ENCODE measurements around the gene SLC9A2.

The SLC9A2 gene

DNA sequence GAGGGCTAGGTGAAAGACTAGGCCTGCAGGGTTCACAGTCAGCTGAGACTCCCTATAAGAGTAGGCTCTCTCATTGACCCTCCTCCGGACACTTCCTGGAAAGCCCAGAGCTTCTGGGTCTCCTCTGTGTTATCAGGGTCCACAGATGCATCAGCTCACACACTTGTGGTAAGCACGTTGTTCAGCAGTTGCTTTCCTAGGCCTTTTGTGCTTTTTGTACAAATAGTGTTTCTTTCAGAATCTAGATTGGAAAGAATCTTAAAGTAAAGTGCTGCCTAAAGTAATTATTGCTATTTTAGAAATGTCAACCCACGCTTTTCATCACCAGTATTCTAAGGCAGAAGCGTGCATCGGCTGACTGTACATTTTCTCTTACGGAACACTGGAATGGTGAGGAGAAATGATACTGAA lies 15.5 kb downstream of the SLC9A2 start:
- no peak for DNase-seq (ENCODE audit: low spot score in 2 of 2)
- Histone ChIP-seq H3K4me1 (no peaks in the 10 kb centered on the region), H3K4me3 (no peak overlapping the region), H3K9me3 (no peaks in the 10 kb centered on the region), H3K36me3 (replicated peaks) (no peaks in the 10 kb centered on the region), H3K27me3 (ENCODE audit: low read depth) (no peaks in the 10 kb centered on the region)
- in situ Hi-C loops (cut with MboI; ENCODE audit: low sequenced_read_pairs), result no loop called here

DNA sequence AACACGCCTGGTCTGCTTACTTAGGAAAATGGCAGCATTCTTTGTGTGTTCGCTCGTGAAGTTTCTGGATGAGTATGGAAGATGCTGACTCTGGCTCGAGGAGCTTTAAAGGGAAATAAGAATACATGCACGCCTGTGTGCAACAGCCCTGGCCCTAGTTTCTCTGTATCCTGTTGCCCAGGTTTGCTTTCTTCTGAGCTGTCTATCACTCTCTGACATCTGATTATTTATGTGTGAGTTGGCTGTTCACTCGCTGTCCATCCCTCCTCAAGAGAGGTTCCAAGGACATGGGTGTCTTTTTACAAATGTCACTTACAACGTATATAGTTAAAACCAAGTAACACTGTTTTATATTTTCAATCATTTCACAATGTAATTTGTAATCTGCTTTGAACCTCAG lies 16.0 kb downstream of the SLC9A2 start:
- in situ Hi-C loops (cut with MboI; ENCODE audit: low sequenced_read_pairs), result no loop called here
- no peaks in the 10 kb centered on the region for H3K27me3 ChIP-seq (ENCODE audit: low read depth)
- no peaks in the 10 kb centered on the region for H3K9me3 ChIP-seq
- no peak for DNase-seq (ENCODE audit: low spot score in 2 of 2)
- no peaks in the 10 kb centered on the region for H3K36me3 ChIP-seq (replicated peaks)
- H3K4me3 ChIP-seq, result no peak overlapping the region
- H3K4me1 ChIP-seq, result no peaks in the 10 kb centered on the region

DNA sequence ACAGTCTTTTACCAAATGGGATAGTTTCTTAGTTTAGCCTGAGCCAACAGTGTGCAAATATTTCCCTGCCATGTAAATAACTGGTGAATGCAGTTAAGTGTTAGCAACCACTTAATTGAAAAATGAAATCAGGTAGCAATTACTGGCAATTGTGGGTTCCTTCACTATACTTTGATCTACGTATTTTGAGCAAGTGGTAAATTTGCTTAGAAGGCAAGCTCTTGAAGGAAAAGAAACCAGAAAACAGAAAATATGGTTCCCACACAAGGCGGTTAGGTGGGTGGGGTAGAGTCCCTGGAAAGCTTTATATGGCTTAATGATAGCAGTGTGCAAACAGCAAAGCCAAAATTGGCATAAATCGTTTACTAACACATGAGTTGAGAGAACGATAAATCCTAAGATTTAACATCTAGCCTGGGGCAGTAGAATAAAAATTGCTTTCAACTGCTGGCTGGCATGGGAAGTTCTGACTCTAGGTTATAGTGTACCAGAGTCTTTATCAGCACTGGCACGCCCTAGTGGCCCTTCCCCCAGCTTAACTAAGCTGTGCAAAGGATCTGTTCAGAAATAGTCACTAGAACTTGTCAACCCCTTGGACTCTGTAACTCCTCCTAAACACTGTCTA lies 17.0 kb downstream of the SLC9A2 start:
- Histone ChIP-seq H3K27me3 (ENCODE audit: low read depth) (no peaks in the 10 kb centered on the region), H3K4me3 (no peak overlapping the region), H3K4me1 (no peaks in the 10 kb centered on the region), H3K36me3 (replicated peaks) (no peaks in the 10 kb centered on the region), H3K9me3 (no peaks in the 10 kb centered on the region)
- no peak for DNase-seq (ENCODE audit: low spot score in 2 of 2)
- in situ Hi-C loops (cut with MboI; ENCODE audit: low sequenced_read_pairs), result no loop called here

DNA sequence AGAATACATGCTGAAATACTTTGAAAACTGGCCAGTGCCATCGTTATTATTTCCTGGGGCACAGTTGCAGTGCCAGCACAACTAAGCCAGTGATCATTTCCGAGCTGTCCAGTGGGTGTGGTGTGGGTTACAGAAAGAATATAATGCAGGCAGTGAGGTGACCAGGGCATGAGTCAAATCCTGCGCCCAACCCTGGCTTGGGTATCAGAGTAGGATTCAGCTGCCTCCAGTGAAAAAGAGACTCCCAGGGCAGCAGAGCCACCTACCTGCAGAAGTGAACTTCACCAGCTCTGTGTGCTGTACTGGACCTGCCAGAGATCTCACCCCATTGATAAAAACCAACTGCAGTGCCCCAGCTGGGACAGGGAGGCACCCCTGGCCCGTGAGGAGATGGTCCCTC lies 18.0 kb downstream of the SLC9A2 start:
- H3K4me3 ChIP-seq, result no peak overlapping the region
- H3K36me3 ChIP-seq (replicated peaks), result no peaks in the 10 kb centered on the region
- no peaks in the 10 kb centered on the region for H3K9me3 ChIP-seq
- H3K4me1 ChIP-seq, result no peaks in the 10 kb centered on the region
- in situ Hi-C loops (cut with MboI; ENCODE audit: low sequenced_read_pairs), result no loop called here
- H3K27me3 ChIP-seq (ENCODE audit: low read depth), result no peaks in the 10 kb centered on the region
- no peak for DNase-seq (ENCODE audit: low spot score in 2 of 2)

DNA sequence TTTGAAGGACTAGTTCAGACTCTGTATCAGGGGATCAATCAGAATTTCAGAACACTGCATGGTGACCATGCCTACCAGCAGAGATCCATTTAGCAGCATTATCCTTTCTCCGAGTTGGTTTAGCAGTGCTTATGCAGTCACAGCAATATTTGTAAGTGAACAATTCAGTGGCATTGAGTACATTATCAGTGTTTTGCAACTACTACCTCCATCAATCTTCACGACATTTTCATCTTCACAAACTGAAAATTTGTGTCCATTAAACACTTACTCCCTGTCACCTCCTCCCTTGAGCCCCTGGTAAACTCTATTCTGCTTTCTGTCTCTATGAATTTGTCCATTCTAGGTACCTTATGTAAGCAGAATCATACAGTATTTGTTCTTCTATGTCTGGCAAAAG lies 20.1 kb downstream of the SLC9A2 start:
- Histone ChIP-seq H3K4me3 (no peak overlapping the region), H3K9me3 (no peaks in the 10 kb centered on the region), H3K36me3 (replicated peaks) (no peaks in the 10 kb centered on the region), H3K4me1 (no peaks in the 10 kb centered on the region), H3K27me3 (ENCODE audit: low read depth) (no peaks in the 10 kb centered on the region)
- in situ Hi-C loops (cut with MboI; ENCODE audit: low sequenced_read_pairs), result no loop called here
- DNase-seq (ENCODE audit: low spot score in 2 of 2), result no peak

DNA sequence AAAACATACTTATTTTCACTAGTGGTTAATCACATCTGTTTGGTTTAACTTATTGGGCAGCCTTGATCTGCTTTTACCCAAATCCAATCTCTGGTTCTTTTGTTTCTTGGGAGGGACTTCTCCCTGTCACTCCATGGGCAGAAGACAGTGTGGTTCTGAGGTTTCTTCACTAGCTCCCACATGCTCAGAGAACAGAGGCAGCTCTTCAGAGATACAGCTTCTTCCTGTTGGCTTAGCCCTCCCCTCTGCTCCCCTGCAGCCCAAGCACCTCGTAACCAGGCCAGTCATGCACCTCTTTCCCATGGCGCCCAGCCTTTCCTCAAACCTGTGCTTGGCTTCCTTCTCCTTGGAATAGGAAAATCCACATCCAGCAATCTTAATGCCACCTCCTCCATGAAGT lies 32.8 kb downstream of the SLC9A2 start:
- Histone ChIP-seq H3K4me1 (no peaks in the 10 kb centered on the region), H3K27me3 (ENCODE audit: low read depth) (no peaks in the 10 kb centered on the region), H3K36me3 (replicated peaks) (no peaks in the 10 kb centered on the region), H3K4me3 (no peak overlapping the region), H3K9me3 (no peaks in the 10 kb centered on the region)
- in situ Hi-C loops (cut with MboI; ENCODE audit: low sequenced_read_pairs), result no loop called here
- DNase-seq (ENCODE audit: low spot score in 2 of 2), result no peak

DNA sequence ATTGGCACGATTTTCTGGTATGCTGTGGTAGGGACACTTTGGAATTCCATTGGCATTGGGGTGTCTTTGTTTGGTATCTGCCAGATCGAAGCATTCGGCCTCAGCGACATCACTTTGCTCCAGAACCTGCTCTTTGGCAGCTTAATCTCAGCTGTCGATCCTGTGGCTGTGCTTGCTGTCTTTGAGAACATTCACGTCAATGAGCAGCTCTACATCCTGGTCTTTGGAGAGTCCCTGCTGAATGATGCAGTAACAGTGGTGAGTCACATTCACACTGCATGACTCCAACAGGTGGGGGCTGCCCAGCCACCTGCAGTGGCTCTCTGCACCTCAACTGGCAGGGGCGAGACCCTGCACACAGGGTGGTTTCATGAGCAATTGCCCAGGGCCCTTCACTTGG lies 38.4 kb downstream of the SLC9A2 start:
- in situ Hi-C loops (cut with MboI; ENCODE audit: low sequenced_read_pairs), result no loop called here
- Histone ChIP-seq H3K4me3 (no peak overlapping the region), H3K27me3 (ENCODE audit: low read depth) (no peaks in the 10 kb centered on the region)

DNA sequence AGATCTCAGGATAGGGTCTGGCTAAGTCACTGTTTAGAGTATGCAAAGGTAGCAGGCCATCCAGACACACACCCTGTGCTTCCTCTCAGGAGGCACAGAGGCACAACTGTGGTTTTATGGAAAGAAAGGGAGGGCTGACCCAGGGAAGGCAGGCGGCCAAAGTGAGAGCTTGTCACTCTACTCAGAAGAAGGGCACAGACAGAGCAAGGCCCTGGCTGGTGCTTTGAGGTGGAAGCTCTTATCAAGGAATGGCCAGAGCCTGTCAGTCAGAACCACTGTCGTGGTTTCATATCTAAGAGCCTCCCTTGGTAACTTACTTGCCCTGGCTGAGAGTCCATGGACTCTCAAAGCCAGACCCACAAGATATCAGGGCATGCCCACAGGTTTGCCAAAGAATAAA lies 40.7 kb downstream of the SLC9A2 start:
- Histone ChIP-seq H3K27me3 (ENCODE audit: low read depth) (no peaks in the 10 kb centered on the region), H3K4me3 (no peak overlapping the region), H3K36me3 (replicated peaks) (no peaks in the 10 kb centered on the region), H3K9me3 (no peaks in the 10 kb centered on the region), H3K4me1 (no peaks in the 10 kb centered on the region)
- no peak for DNase-seq (ENCODE audit: low spot score in 2 of 2)
- in situ Hi-C loops (cut with MboI; ENCODE audit: low sequenced_read_pairs), result no loop called here

More for the DNA sequence above, 38.4 kb downstream of the SLC9A2 start:
- no peaks in the 10 kb centered on the region for H3K4me1 ChIP-seq
- no peak for DNase-seq (ENCODE audit: low spot score in 2 of 2)
- no peaks in the 10 kb centered on the region for H3K9me3 ChIP-seq
- no peaks in the 10 kb centered on the region for H3K36me3 ChIP-seq (replicated peaks)

DNA sequence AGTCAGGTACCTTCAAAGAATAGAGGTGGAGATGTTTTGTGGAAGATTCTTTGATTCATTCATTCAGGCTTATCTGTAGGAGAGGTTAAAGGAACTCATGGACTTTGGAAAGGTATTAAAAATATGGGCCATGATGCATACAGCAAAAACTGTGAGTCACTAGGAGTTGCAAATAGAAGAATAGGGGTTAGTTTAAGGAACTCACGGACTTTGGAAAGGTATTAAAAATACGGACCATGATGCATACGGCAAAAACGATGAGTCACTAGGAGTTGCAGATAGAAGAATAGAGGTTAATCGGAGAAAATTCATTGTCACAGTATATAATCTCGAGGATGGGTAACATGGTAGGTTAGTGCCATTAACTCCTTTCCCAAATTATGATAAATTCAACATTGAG lies 41.2 kb downstream of the SLC9A2 start:
- Histone ChIP-seq H3K9me3 (no peaks in the 10 kb centered on the region), H3K27me3 (ENCODE audit: low read depth) (no peaks in the 10 kb centered on the region), H3K36me3 (replicated peaks) (no peaks in the 10 kb centered on the region), H3K4me1 (no peaks in the 10 kb centered on the region), H3K4me3 (no peak overlapping the region)
- in situ Hi-C loops (cut with MboI; ENCODE audit: low sequenced_read_pairs), result no loop called here
- DNase-seq (ENCODE audit: low spot score in 2 of 2), result no peak

DNA sequence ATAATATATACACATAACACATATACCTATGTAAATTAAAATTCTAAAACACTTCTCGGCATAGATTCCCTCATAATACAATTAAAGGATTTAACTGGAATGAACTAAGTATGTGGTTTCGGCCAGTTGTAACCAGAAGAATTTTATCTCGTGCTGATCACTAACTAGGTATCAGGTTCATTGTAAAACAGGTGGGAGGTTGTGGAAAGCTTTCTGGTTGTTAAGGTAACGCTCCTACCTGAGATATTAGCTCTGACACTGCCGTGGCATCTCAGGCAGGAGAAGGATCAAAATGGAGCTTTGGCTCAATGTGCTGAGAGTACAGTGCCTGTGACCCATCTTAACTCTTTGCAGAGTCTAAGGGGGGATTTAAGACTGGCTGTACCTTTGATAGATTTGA lies 42.5 kb downstream of the SLC9A2 start:
- H3K27me3 ChIP-seq (ENCODE audit: low read depth), result no peaks in the 10 kb centered on the region
- in situ Hi-C loops (cut with MboI; ENCODE audit: low sequenced_read_pairs), result no loop called here

DNA sequence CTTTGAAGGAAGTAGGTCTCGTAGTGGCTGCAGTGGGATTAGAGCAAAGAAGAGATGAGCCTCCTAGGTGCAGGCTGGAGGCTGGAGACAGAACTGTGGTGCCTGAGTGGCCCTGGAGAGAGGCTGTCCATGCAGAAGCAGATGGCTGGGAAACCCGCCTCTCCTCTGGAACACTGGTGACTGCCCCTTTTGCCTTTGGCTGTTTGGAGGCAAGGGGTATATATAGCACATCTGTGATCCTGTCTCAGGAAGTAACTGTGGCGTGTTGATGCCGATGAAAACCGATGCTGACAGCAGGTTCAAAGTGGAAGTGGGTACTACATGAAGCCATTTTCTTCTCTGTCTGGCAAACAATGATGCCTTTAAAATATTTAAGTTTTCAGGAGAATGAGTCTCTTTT lies 43.5 kb downstream of the SLC9A2 start:
- no peaks in the 10 kb centered on the region for H3K27me3 ChIP-seq (ENCODE audit: low read depth)
- no peaks in the 10 kb centered on the region for H3K9me3 ChIP-seq
- no peak overlapping the region for H3K4me3 ChIP-seq
- in situ Hi-C loops (cut with MboI; ENCODE audit: low sequenced_read_pairs), result no loop called here
- H3K36me3 ChIP-seq (replicated peaks), result no peaks in the 10 kb centered on the region
- no peak for DNase-seq (ENCODE audit: low spot score in 2 of 2)
- H3K4me1 ChIP-seq, result no peaks in the 10 kb centered on the region

More for the DNA sequence above, 42.5 kb downstream of the SLC9A2 start:
- H3K36me3 ChIP-seq (replicated peaks), result no peaks in the 10 kb centered on the region
- no peaks in the 10 kb centered on the region for H3K9me3 ChIP-seq
- H3K4me3 ChIP-seq, result no peak overlapping the region
- H3K4me1 ChIP-seq, result no peaks in the 10 kb centered on the region
- no peak for DNase-seq (ENCODE audit: low spot score in 2 of 2)

DNA sequence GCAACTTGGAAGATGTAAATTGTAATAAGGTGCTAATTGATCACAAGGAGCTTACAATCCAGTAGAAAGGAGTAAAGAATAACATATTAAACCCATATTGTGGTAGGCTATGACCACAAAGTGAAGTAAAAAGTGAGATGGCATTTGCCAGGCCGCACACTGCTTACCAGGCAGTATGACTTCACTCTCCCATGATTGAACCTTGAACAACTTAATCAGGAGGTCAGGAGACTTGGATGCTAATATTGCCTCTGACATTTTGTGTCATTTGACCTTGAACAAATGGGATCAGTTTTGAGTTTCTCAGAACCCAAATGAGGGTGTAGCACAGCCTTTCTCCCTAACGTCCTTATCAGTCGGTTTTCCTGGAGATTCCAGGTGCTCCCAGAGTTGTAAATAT lies 44.0 kb downstream of the SLC9A2 start:
- in situ Hi-C loops (cut with MboI; ENCODE audit: low sequenced_read_pairs), result no loop called here
- Histone ChIP-seq H3K36me3 (replicated peaks) (no peaks in the 10 kb centered on the region), H3K4me1 (no peaks in the 10 kb centered on the region), H3K9me3 (no peaks in the 10 kb centered on the region), H3K4me3 (no peak overlapping the region), H3K27me3 (ENCODE audit: low read depth) (no peaks in the 10 kb centered on the region)
- no peak for DNase-seq (ENCODE audit: low spot score in 2 of 2)

DNA sequence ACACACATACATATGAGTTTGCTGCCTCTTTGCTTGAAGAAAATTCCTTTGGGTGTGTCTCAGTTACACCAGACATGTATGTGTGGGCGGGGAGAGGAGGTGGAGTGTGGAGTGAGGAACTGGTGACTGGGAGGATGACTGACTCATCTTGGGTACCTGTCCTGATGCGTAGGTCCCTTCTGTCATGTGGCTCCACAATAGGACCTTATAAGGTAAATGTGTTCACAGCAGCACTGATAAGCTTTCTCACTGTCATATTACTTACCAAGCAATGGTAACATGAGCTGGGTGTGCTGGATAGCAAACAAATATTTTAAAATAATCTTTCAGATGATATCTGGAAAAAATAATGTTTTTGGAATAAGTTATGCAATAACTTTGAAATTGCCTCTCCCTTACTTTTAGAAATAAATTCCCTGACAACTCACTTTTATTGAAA lies 45.1 kb downstream of the SLC9A2 start:
- Histone ChIP-seq H3K36me3 (replicated peaks) (no peaks in the 10 kb centered on the region), H3K9me3 (no peaks in the 10 kb centered on the region), H3K4me1 (no peaks in the 10 kb centered on the region), H3K4me3 (no peak overlapping the region), H3K27me3 (ENCODE audit: low read depth) (no peaks in the 10 kb centered on the region)
- in situ Hi-C loops (cut with MboI; ENCODE audit: low sequenced_read_pairs), result no loop called here
- DNase-seq (ENCODE audit: low spot score in 2 of 2), result no peak

DNA sequence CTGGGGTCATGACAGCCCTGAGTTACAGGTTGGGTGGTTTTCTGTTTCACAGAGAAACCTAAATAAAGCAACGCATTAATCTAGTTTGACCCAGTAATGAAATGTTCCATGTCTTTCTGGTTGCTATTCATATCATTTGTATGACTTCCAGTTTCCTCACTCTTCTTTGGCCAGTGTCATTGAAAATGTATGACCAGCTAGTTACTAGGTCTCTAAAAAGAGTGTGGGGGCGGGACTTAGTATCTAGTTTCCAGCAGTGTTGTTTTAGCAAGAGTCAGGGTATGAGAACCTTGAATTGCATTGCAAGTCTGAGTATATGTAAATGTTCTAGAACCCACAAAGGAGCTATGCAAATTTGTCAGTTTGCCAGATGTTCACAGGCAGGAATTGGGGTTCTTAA lies 47.7 kb downstream of the SLC9A2 start:
- Histone ChIP-seq H3K4me3 (no peak overlapping the region), H3K27me3 (ENCODE audit: low read depth) (no peaks in the 10 kb centered on the region), H3K9me3 (no peaks in the 10 kb centered on the region), H3K36me3 (replicated peaks) (no peaks in the 10 kb centered on the region), H3K4me1 (no peaks in the 10 kb centered on the region)
- no peak for DNase-seq (ENCODE audit: low spot score in 2 of 2)
- in situ Hi-C loops (cut with MboI; ENCODE audit: low sequenced_read_pairs), result no loop called here

DNA sequence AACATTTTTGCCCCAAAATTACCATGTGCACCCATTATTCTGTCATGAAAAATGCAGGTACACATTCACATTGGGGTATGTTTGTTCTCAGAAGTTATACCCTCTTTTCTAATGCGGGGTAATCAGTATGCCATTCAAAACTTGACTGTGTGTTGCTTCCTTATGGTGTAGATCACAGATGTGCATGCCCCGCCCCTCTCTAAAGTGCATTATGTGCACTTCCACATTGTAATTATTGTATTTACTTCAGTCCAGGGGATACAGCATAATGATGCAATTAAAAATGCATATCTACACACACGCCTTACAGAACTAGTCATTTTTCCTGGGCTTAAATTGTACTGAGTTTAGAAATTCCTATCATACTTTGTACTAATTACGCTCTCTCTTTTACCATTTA lies 48.8 kb downstream of the SLC9A2 start:
- Histone ChIP-seq H3K36me3 (replicated peaks) (no peaks in the 10 kb centered on the region), H3K4me1 (no peaks in the 10 kb centered on the region), H3K4me3 (no peak overlapping the region), H3K27me3 (ENCODE audit: low read depth) (no peaks in the 10 kb centered on the region), H3K9me3 (no peaks in the 10 kb centered on the region)
- no peak for DNase-seq (ENCODE audit: low spot score in 2 of 2)
- in situ Hi-C loops (cut with MboI; ENCODE audit: low sequenced_read_pairs), result no loop called here
